Lower leg skin (tissue), 4 donors: ENCODE measurements around the gene FBXO31. TPM values are rescaled to one million over a fixed set of nuclear protein-coding genes. Genes with fewer than 3 reads are reported as not detected.

Experiments used
- DNase-seq, 2 donors: peaks; one replicate each; pipeline ENCODE4 v3.0.0-alpha.2; 2019; ENCODE audit warnings: low spot score in 2 of 2
- H3K4me3 ChIP-seq: fragments of 200-600 bp; sonication (generic); 2 replicates; pipeline ENCODE4 v1.5.1; 2017; ENCODE audit warnings: mild to moderate bottlenecking, low read depth; ENCODE audit not compliant: poor library complexity, severe bottlenecking
- CTCF ChIP-seq, 3 donors: fragments of 450-650 bp; IDR thresholded peaks; one replicate each; pipeline ENCODE4 v1.5.1; 2016; ENCODE audit warnings: antibody characterized with exemption in 3 of 3, mild to moderate bottlenecking in 3 of 3, moderate library complexity in 2 of 3
- POLR2A ChIP-seq, 2 donors: fragments of 450-650 bp; IDR thresholded peaks; one replicate each; pipeline ENCODE4 v1.6.1; 2016 to 2017; ENCODE audit warnings: antibody characterized with exemption in 2 of 2, mild to moderate bottlenecking in 1 of 2, moderate library complexity in 1 of 2
- WGBS, 2 donors: methylation state at CpG; one replicate each; pipeline ENCODE4 v1.1.5; 2018; 5-methylcytosine and 5-hydroxymethylcytosine counted together
- intact Hi-C: fragments of 100-400 bp; cut with DNase I; formaldehyde crosslinking; loops from one replicate; pipeline ENCODE4 v1.15.0; 2023; ENCODE audit warnings: low total_unique reads
- total RNA-seq, 4 donors: library from RNA; depleted of rRNA; stranded (reverse); fragments of >200 nt; gene quantifications; one replicate each; pipeline ENCODE4 v1.1.0, GENCODE V29; 2016

FBXO31 gene
- total RNA-seq, 4 donors from 2014 or later = 64.3 to 127 (median 84.1) TPM

GRCh38 chr16:87375426-87376135 is 8.0 kb downstream of the FBXO31 start:
- no peak for DNase-seq
- H3K4me3 ChIP-seq = no peak overlapping the region
- 36 to 43% methylated on average over 9 of the region's 9 CpGs for WGBS, 2 donors
- no peak for TF ChIP-seq POLR2A (IDR thresholded peaks at IDR 0.05)
- no peak for TF ChIP-seq CTCF (IDR thresholded peaks at IDR 0.05)
- intact Hi-C loops = no loop called here

DNA sequence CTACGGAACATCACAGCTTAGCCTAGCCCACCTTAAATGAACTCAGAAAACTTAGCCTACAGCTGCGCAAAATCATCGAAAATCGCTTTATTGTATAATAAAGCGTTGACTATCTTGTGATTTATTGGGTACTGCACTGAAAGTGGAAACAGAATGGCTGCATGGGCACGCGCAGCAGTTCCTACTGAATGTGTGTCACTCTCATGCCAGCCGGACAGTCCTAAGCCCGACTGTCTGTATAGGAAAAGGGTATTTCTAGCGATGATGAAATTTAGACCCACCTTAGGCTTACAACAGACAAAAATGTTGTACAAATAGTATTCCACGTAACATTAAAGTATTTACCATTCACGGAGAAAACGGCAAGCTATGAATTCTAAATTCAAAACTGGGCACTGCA is 9.3 kb downstream of the FBXO31 start:
- intact Hi-C loops = no loop called here
- no peak overlapping the region for H3K4me3 ChIP-seq
- no peak for DNase-seq
- no peak for TF ChIP-seq CTCF (IDR thresholded peaks at IDR 0.05)
- no peak for TF ChIP-seq POLR2A (IDR thresholded peaks at IDR 0.05)
- WGBS, 2 donors = 94 to 95% methylated on average over 13 of the region's 13 CpGs

DNA sequence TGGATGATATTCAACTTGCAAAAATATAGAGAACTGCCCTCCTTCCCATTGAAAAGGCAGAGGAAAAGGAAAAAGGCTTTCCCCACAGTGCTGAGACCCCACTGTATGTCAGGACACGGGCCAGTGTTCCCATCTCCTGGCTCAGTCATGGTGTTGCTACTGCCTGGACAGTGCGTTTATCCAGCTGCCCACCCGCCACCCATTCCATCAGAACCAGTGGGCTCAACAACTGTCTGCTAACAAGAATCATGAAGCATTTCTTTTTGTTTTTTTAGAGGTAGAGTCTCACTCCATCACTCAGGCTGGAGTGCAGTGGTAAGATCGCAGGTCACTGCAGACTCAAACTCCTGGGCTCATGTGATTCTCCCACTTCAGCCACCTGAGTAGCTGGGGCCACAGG is 11.3 kb downstream of the FBXO31 start:
- intact Hi-C loops = no loop called here
- DNase-seq = no peak
- no peak for TF ChIP-seq POLR2A (IDR thresholded peaks at IDR 0.05)
- H3K4me3 ChIP-seq = no peak overlapping the region
- WGBS, 2 donors = 90 to 93% methylated on average over 4 of the region's 4 CpGs

- no peak for TF ChIP-seq POLR2A (IDR thresholded peaks at IDR 0.05)
- no peak for TF ChIP-seq CTCF (IDR thresholded peaks at IDR 0.05)
- no peak overlapping the region for H3K4me3 ChIP-seq
- 84 to 87% methylated on average over 20 of the region's 20 CpGs for WGBS, 2 donors
- DNase-seq = no peak
- intact Hi-C loops = no loop called here
Observed at GRCh38 chr16:87371261-87371866, 12.2 kb downstream of the FBXO31 start.

- H3K4me3 ChIP-seq = no peak overlapping the region
- intact Hi-C loops = no loop called here
- no peak for DNase-seq
- 73 to 74% methylated on average over 16 of the region's 16 CpGs for WGBS, 2 donors
- TF ChIP-seq CTCF (IDR thresholded peaks at IDR 0.05) (no peak), POLR2A (IDR thresholded peaks at IDR 0.05) (no peak)
Observed at GRCh38 chr16:87369796-87370719, 13.5 kb downstream of the FBXO31 start.
